ENCODE measurements around the gene ZNF366.

ZNF366 gene

DNA sequence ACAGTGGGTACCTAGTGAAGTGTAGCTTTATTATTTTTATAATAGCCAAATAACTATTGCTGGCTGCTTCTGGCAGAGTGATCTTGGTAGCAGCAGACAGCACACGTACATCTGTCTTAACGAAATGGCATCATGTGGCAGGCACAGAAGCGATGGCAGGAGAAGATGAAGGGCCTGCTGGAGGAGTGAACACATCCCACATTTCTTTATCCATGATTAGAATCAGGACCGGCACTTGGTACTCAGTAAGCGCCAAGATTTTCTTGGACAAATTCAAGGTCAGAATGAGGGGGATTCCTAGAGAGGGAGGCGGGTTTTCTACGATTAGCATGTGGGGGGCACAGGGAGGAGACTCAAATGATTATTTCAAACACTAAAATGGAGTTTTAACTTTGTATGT lies 23.0 kb upstream of the ZNF366 start:
- POLR2A ChIA-PET = no interaction called here
- TF ChIP-seq YY1 (tag by site-specific recombination; IDR thresholded peaks at IDR 0.05) = no peak
- no peak for TF ChIP-seq ZSCAN30 (tag by site-specific recombination; IDR thresholded peaks at IDR 0.05)
- TF ChIP-seq, protein P1, sequence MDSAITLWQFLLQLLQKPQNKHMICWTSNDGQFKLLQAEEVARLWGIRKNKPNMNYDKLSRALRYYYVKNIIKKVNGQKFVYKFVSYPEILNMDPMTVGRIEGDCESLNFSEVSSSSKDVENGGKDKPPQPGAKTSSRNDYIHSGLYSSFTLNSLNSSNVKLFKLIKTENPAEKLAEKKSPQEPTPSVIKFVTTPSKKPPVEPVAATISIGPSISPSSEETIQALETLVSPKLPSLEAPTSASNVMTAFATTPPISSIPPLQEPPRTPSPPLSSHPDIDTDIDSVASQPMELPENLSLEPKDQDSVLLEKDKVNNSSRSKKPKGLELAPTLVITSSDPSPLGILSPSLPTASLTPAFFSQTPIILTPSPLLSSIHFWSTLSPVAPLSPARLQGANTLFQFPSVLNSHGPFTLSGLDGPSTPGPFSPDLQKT (IDR thresholded peaks at IDR 0.05; ENCODE audit: borderline replicate concordance, low read depth, low read length) = no peak
- TF ChIP-seq, protein P2, sequence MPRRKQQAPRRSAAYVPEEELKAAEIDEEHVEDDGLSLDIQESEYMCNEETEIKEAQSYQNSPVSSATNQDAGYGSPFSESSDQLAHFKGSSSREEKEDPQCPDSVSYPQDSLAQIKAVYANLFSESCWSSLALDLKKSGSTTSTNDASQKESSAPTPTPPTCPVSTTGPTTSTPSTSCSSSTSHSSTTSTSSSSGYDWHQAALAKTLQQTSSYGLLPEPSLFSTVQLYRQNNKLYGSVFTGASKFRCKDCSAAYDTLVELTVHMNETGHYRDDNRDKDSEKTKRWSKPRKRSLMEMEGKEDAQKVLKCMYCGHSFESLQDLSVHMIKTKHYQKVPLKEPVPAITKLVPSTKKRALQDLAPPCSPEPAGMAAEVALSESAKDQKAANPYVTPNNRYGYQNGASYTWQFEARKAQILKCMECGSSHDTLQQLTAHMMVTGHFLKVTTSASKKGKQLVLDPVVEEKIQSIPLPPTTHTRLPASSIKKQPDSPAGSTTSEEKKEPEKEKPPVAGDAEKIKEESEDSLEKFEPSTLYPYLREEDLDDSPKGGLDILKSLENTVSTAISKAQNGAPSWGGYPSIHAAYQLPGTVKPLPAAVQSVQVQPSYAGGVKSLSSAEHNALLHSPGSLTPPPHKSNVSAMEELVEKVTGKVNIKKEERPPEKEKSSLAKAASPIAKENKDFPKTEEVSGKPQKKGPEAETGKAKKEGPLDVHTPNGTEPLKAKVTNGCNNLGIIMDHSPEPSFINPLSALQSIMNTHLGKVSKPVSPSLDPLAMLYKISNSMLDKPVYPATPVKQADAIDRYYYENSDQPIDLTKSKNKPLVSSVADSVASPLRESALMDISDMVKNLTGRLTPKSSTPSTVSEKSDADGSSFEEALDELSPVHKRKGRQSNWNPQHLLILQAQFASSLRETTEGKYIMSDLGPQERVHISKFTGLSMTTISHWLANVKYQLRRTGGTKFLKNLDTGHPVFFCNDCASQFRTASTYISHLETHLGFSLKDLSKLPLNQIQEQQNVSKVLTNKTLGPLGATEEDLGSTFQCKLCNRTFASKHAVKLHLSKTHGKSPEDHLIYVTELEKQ (tag by site-specific recombination; IDR thresholded peaks at IDR 0.05; ENCODE audit: borderline replicate concordance) = no peak
- TF ChIP-seq ZNF707 (tag by site-specific recombination; IDR thresholded peaks at IDR 0.05) = no peak
- no peak for TF ChIP-seq ZNF521 (tag by site-specific recombination; IDR thresholded peaks at IDR 0.05)
- TF ChIP-seq, protein P3, sequence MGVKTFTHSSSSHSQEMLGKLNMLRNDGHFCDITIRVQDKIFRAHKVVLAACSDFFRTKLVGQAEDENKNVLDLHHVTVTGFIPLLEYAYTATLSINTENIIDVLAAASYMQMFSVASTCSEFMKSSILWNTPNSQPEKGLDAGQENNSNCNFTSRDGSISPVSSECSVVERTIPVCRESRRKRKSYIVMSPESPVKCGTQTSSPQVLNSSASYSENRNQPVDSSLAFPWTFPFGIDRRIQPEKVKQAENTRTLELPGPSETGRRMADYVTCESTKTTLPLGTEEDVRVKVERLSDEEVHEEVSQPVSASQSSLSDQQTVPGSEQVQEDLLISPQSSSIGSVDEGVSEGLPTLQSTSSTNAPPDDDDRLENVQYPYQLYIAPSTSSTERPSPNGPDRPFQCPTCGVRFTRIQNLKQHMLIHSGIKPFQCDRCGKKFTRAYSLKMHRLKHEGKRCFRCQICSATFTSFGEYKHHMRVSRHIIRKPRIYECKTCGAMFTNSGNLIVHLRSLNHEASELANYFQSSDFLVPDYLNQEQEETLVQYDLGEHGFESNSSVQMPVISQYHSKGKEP (tag by site-specific recombination; IDR thresholded peaks at IDR 0.05) = no peak
- TF ChIP-seq WT1 (tag by site-specific recombination; IDR thresholded peaks at IDR 0.05) = no peak
- TF ChIP-seq ZNF132 (tag by site-specific recombination; IDR thresholded peaks at IDR 0.05; ENCODE audit: borderline replicate concordance) = no peak
- no peak for TF ChIP-seq ZNF747 (tag by site-specific recombination; IDR thresholded peaks at IDR 0.05)
- TF ChIP-seq ZNF776 (tag by site-specific recombination; IDR thresholded peaks at IDR 0.05; ENCODE audit: borderline replicate concordance) = no peak
- TF ChIP-seq, protein P4, sequence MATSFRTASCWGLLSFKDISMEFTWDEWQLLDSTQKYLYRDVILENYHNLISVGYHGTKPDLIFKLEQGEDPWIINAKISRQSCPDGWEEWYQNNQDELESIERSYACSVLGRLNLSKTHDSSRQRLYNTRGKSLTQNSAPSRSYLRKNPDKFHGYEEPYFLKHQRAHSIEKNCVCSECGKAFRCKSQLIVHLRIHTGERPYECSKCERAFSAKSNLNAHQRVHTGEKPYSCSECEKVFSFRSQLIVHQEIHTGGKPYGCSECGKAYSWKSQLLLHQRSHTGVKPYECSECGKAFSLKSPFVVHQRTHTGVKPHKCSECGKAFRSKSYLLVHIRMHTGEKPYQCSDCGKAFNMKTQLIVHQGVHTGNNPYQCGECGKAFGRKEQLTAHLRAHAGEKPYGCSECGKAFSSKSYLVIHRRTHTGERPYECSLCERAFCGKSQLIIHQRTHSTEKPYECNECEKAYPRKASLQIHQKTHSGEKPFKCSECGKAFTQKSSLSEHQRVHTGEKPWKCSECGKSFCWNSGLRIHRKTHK (tag by site-specific recombination; IDR thresholded peaks at IDR 0.05) = no peak
- TF ChIP-seq ZNF626 (tag by site-specific recombination; IDR thresholded peaks at IDR 0.05) = no peak
- TF ChIP-seq IKZF3 (tag by site-specific recombination; IDR thresholded peaks at IDR 0.05) = no peak
- TF ChIP-seq ZNF660 (tag by site-specific recombination; IDR thresholded peaks at IDR 0.05) = no peak
- TF ChIP-seq ZNF785 (tag by site-specific recombination; IDR thresholded peaks at IDR 0.05) = no peak
- TF ChIP-seq ZNF677 (tag by site-specific recombination; IDR thresholded peaks at IDR 0.05) = no peak
- TF ChIP-seq GLIS1 (tag by site-specific recombination; IDR thresholded peaks at IDR 0.05) = no peak
- CTCF ChIA-PET = no interaction called here
- Histone ChIP-seq H3K36me3 (ENCODE audit: control insufficient read depth in 2 of 2, insufficient read depth in 1 of 2, low read length in 2 of 2) (no peaks in the 10 kb centered on the region), H3K4me3 (ENCODE audit: low read depth, low read length) (no peak overlapping the region), H3K27ac (ENCODE audit: extremely low read depth, low read depth, low read length) (no peak overlapping the region), H3K4me1 (ENCODE audit: control insufficient read depth, insufficient read depth, low read length) (no peaks in the 10 kb centered on the region), H3K9me3 (ENCODE audit: control insufficient read depth, insufficient read depth, low read depth, low read length) (no peaks in the 10 kb centered on the region)

DNA sequence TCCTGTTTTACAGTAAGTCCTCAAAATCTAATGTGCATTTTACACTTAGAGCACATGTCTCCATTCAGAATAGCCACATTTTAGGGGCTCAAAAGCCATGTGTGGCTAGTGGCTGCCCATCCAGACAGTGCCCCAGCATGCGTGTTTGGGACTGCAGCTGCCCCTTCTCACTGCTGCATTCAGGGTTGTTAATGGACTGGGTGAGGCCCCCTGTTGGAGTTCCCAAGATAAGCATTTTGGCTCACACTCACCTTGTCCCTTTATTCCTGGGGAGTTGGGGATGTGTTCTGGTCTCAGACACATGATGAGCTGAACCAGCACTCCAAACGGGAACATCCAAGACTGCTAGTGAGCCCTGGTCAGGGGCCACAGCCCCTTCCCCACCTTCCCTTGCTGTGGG lies 22.2 kb upstream of the ZNF366 start:
- Histone ChIP-seq H3K9me3 (ENCODE audit: control insufficient read depth, insufficient read depth, low read depth, low read length) (no peaks in the 10 kb centered on the region), H3K4me1 (ENCODE audit: control insufficient read depth, insufficient read depth, low read length) (no peaks in the 10 kb centered on the region), H3K27ac (ENCODE audit: extremely low read depth, low read depth, low read length) (no peak overlapping the region), H3K36me3 (ENCODE audit: control insufficient read depth in 2 of 2, insufficient read depth in 1 of 2, low read length in 2 of 2) (no peaks in the 10 kb centered on the region), H3K4me3 (ENCODE audit: low read depth, low read length) (no peak overlapping the region)
- CTCF ChIA-PET = no interaction called here
- POLR2A ChIA-PET = no interaction called here
- TF ChIP-seq, protein P5, sequence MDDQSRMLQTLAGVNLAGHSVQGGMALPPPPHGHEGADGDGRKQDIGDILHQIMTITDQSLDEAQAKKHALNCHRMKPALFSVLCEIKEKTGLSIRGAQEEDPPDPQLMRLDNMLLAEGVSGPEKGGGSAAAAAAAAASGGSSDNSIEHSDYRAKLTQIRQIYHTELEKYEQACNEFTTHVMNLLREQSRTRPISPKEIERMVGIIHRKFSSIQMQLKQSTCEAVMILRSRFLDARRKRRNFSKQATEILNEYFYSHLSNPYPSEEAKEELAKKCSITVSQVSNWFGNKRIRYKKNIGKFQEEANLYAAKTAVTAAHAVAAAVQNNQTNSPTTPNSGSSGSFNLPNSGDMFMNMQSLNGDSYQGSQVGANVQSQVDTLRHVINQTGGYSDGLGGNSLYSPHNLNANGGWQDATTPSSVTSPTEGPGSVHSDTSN (CRISPR knock-in tag; IDR thresholded peaks at IDR 0.05) = no peak
- no peak for TF ChIP-seq GLIS2 (tag by site-specific recombination; IDR thresholded peaks at IDR 0.05)
- TF ChIP-seq, protein P6, sequence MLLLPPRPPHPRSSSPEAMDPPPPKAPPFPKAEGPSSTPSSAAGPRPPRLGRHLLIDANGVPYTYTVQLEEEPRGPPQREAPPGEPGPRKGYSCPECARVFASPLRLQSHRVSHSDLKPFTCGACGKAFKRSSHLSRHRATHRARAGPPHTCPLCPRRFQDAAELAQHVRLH (tag by site-specific recombination; IDR thresholded peaks at IDR 0.05) = no peak
- no peak for TF ChIP-seq ZNF596 (tag by site-specific recombination; IDR thresholded peaks at IDR 0.05)
- TF ChIP-seq ZNF701 (tag by site-specific recombination; IDR thresholded peaks at IDR 0.05) = no peak
- no peak for TF ChIP-seq IKZF3 (tag by site-specific recombination; IDR thresholded peaks at IDR 0.05)
- no peak for TF ChIP-seq ZNF629 (tag by site-specific recombination; IDR thresholded peaks at IDR 0.05)
- TF ChIP-seq ZNF785 (tag by site-specific recombination; IDR thresholded peaks at IDR 0.05) = no peak
- TF ChIP-seq ZBTB7A (tag by site-specific recombination; IDR thresholded peaks at IDR 0.05; ENCODE audit: low read depth) = no peak
- no peak for TF ChIP-seq ZNF16 (tag by site-specific recombination; IDR thresholded peaks at IDR 0.05; ENCODE audit: low read depth)
- no peak for TF ChIP-seq ZEB2 (tag by site-specific recombination; IDR thresholded peaks at IDR 0.05)
- TF ChIP-seq ZNF837 (tag by site-specific recombination; IDR thresholded peaks at IDR 0.05) = no peak
- TF ChIP-seq KLF8 (tag by site-specific recombination; IDR thresholded peaks at IDR 0.05) = no peak
